Fibroblast of upper back skin (primary cell): ENCODE data around the gene TBC1D19.
"Not testable (repeated sequence)": the region's sequence is repeated elsewhere in the genome, so short reads cannot be mapped to it uniquely, and the experiment has no call there.

Experiments
- DNase-seq: peaks from one replicate; pipeline ENCODE4 v3.0.0-alpha.2; 2013

Gene TBC1D19

DNA sequence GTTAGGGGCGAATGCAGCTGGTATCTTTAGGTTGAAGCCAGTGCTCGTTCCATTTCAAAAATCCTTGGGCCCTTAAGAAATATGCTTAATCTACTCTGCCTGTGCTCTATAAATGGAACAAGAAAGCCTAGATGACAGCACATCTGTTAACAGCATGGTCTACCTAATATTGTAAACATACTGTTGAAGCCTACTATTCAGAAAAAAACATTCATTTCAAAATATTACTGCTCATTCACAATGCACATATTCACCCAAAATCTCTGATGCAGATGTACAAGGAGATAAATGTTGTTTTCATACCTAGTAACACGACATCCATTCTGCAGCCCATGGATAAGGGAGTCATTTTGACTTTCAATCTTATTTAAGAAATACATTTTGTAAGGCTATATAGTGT lies 106.6 kb downstream of the TBC1D19 start:
- DNase-seq, result no peak

DNA sequence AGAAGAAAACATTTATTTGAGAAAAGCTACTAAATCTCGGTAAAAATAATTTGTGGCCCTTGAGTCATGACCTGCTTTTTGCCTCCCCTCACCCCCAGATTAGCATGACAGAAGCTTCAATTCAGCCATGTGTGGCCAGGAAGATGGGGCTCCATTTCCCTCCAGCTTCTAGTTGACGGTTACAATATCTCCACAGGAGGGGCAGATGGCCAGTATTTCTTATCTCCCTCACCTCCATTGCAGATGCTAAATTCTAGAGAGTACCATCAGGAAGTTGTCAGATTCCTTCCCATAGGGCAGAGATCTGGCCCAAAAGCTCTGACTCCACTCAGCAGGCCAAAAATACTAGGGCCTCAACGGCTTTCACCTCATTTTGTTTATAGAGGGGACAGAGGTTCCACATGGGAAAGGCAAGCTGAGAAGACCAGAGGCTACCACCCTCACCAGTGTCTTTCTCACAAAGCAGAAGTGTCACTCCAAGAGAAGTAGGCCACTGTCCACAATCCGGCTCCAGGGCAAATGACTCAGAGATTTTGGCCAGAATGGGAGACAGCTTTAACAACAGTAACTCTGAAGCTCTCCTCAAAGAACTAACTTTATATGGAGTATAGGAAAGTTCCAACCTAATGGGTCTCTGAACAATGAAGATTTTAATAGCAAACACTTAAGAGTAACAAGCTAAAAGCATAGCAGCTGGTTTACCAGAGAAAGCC lies 108.3 kb downstream of the TBC1D19 start:
- no peak for DNase-seq

DNA sequence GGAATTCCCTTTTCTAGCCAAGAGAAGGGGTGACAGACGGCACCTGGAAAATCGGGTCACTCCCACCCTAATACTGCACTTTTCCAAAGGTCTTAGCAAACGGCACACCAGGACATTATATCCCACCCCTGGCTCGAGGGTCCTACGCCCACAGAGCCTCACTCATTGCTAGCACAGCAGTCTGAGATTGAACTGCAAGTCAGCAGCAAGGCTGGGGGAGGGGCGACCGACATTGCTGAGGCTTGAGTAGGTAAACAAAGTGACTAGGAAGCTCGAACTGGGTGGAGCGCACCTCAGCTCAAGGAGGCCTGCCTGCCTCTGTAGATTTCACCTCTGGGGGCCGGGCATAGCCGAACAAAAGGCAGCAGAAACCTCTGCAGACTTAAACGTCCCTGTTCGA lies 110.2 kb downstream of the TBC1D19 start:
- not testable (repeated sequence) for DNase-seq

DNA sequence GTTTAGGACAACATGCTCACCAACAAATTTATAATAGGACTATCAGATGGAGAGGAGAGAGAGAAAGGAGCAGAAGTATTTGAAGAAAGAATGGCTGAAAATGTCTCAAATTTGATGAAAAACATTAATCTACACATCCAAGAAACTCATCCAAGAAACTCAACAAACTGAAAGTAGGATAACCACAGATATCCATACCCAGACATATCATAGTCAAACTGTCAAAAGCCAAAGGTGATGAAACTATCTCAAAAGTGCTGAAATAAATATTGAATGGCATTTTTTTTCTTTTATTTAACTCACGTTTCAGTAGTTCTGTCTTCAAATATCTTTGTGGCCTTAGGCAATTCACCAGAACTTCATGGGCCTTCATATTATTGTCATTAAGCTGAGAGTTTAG lies 116.2 kb downstream of the TBC1D19 start:
- DNase-seq, result peak; percentile 49

DNA sequence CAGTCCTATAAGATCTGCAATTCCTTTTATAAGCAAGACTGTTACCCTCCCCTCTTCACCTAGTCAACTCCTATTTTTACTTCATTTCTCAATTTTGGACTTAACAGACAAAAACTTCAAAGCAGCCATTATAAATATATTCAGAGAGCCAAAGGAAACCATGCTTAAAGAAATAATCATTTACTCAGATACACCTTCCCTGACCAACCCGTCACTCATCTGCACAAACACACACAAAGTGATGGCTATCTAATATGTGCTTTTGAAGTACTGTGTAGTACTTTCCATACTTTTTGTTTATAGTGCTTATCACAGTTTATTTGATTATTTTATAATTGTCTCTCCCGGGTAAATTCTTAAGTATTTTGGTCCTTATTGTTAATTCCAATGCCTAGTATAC lies 117.2 kb downstream of the TBC1D19 start:
- no peak for DNase-seq

DNA sequence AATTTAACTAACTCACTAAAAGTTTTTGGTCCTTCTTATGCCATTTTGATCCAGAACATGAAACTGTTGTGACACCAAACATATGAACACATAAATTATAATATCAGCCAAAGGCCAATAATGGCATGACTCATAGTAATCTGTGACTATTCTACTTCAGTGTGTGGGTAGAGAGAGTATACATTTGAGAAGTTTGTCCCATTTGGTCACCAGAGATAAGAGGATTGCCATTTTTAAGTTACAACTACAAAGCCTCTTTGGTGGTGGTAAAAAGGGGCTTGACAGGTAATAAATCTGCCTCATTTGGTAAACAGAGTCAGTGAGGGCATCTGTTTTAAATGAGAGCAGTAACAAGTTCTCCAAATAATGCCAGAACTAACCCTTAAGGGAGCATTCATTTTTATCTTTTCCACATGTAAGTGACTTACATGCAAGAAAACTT lies 117.9 kb downstream of the TBC1D19 start:
- DNase-seq, result peak; percentile 24

DNA sequence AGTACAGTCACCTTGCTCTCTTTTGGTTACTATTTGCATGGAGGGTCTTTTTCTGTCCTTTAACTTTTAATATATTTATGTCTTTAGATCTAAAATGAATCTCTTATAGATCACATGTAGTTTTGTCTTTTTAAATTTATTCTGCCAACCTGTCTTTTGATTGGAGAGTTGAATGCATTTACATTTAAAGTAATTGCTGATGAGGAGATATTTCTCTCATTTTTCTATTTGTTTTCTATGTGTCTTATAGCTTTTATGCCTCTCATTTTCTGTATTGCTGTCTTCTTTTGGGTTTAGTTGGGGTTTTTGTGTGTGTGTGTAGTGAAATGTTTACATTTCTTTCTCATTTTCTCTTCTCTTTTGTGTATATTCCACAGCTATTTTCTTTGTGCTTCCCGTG lies 123.5 kb downstream of the TBC1D19 start:
- no peak for DNase-seq

DNA sequence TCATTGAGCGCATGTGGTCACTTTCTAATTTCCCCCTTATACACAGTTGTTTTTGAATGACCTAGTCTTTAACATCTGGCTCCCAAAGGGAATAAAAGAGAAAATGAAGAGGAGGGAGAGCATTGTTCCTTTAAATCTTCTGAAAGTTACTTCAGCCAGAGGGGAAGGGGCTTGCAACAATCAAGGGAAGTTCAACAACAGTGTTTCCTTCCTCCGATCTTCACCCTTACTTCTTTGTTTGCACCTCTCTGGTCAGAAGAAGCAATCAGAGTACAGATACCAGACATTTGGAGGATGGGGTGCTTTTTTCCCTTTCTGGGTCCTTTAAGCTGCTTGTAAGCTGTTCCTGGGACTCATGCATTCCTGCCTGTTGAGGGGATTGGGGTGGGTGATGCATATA lies 125.4 kb downstream of the TBC1D19 start:
- no peak for DNase-seq

DNA sequence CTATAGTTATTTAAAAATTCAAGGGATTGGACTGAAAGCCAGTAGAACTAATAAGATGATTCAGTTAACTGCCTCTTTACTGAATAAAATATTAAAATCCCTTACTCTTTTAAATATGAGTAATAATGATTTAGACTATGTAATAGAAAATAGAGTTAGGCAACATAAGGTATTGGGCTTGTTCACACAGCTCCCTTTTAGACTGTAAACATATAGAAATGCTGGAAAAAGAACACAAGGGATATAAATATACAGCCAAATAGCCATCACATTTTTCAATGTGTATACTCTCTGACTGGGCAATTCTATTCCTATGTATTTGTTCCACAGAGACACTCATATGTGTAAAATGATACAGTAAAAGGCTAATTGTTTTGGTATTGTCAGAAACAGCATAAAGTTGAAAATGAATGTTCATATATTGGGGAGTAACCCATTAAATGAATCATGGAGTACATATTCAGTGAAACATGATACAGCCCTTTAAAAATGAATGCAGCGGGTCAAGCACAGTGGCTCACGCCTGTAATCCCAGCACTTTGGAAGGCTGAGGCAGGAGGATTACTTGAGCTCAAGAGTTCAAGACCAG lies 129.8 kb downstream of the TBC1D19 start:
- no peak for DNase-seq

DNA sequence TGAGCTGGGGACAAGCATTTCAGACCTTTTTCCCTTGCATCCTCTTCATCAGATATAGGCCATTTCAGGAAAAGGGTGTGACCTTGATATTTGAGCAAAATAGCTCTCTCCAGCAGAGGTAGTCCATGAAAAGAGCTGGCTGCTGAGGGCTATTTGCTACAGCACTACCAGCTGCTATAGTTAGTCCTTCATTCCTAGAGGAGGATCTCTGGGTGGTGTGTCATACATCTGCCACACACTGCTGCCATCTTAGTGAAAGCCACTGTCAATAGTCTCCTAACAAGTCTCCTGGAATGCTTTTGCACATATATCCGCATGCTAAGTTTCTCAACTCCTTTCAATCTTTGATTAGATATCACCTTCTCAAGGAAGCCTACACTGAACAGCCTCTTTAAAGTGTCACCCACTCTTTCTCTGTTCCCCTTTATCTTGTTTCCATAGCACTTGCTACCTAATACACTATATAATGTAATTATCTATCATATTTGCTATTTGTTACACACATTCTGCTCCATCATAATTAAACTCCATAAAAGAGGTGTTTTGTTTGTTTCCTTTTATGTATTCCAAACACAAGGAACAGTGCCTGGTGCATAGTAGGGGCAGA lies 131.9 kb downstream of the TBC1D19 start:
- DNase-seq, result no peak

DNA sequence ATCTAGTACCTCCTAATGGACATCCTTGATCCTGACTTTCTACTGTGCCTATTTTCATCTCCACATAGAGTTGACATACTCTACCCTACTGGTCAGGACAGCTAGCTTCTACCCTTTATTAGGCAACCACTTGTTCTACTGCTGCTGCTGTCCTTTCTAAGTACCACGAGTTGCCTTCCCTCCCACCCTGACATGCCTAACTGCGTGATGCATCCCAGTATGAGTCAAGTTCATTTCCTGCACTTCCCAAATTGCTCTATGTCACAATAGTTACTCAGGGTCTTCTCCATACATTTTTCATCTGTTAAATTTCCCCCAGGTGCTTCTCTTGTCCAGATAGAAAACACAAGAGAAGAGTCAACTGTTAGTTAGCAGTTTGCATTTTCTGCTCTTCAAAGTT lies 133.4 kb downstream of the TBC1D19 start:
- DNase-seq, result peak; percentile 76

DNA sequence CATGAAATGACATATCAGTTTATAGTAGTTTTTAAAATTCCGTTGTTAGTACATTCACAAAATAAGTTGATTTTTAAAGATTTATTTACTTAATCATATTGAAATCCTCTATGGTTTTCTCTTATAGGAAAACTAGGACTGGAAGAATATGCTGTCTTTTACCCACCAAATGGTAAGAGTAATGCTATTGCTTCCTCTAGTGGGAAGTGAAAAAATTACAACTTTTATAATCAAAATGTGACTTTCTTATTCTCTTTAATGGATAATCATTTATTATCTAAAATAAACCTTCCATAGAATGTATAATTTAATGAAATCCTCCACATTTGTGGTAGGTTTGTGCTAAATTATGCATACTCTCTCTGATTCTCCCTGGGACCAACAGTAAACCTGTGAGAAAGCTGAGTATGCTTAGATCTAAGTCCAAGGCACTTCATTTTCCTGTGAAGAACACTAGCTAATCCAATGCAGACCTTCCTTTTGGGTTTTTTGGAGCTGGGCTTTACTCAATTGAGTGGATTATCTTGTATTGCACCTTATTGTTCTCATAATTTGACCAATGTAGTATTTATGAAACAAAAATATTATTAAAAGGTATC lies 136.2 kb downstream of the TBC1D19 start:
- DNase-seq, result peak; percentile 37

DNA sequence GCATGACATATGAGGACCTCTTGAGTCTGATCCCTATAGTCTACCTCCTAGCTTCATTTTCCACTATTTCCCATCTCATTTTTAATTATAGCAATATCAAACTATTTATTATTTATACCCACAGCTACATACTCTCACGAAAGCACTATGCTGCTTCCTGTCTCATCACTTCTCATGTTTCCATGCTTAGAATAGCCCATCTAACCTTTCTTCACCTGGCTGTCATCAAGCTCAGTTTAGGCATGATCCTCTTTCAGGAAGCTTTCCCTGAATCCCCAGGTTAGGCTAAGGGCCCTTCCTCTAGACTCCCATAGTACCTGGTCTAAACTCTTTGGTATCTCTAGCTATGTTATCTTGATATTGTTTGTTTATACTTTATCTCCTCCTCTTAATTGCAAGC lies 137.8 kb downstream of the TBC1D19 start:
- DNase-seq, result no peak

DNA sequence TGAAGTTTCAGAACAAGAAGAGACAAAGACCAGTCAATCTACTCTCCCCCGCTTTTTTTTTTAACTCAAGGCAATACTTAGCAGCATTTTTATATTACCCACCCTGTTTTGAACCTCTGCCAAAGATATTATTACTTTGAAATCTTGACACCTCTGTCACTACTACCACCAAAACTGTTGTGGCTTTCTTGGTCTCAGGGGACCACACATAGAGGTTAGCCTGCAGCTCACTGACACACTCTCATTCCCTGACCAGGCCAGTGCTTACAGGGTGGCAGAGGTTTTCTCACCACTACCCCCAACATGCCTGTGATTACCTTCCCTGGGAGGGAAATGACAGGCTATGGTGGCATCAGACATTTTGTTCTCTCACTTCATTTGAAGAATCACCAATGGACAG lies 139.3 kb downstream of the TBC1D19 start:
- DNase-seq, result no peak

DNA sequence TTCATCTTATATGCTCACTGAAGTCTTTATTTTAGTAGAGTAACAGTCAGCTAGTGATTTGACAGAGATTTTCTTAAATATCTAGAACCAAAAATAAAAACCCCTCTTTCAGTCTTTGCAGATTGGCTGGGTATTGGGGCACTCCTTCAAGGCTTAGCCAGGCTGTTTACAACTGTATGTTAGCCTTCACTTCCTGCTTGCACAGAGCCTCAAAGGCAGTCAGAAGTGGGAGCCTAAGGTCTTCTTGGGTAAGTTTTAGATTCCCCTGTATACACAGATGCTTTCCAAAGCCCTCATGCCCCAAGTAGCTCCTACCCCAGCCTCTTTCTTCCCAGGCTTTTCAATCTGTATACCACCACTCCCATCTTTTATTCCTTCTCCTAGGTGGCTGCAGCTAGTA lies 140.7 kb downstream of the TBC1D19 start:
- DNase-seq, result no peak

DNA sequence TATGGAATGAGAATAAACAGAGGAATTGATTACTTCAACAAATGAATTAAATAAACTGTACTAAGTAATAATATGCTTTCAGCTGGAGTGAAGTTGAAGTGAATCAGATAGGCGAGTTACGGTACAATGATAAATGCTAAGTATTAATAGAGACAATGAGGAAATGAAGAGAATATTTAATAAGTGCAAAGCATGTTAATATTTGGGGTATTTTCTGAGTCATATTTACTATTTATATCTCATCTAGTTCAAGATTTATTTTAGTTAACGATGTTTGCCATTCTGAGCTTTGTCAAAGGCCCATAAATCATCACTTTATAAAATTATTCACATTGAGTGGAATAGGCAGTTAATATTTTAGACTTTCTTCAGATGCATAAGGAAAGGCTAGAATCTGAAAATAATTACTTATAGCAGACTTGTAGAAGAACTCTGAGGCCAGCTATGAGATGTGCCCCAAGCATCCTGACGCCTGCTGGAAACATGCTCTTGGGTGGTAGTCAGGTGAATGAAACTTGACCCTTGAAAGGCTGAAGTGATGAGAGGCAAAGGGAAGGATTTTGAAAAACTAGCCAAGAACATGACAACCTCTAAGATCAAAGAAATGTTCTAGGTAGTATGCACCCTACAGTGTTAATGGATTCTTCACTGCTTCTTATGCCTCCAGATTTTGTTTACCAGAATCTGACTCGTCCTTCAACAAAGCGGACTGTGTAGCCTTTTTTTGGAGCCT lies 142.9 kb downstream of the TBC1D19 start:
- no peak for DNase-seq

DNA sequence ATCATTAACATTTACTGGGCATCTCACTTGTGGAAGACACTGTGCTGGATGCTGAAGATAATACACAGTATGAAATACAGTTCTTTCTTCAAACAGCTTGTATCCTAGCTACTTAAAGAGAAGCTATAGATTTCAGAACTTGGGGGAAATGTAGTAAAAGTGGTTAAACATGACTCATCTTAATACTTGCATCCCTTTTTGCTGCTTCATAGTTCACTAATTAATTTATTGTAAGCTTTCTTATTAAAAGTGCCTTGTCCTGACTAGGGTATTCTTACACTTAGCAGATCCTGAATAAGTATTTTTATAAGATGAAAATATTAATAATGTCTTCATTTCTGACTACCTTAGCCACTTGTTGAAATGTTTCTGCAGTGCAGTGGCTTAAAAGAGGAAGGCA lies 144.0 kb downstream of the TBC1D19 start:
- DNase-seq, result no peak

DNA sequence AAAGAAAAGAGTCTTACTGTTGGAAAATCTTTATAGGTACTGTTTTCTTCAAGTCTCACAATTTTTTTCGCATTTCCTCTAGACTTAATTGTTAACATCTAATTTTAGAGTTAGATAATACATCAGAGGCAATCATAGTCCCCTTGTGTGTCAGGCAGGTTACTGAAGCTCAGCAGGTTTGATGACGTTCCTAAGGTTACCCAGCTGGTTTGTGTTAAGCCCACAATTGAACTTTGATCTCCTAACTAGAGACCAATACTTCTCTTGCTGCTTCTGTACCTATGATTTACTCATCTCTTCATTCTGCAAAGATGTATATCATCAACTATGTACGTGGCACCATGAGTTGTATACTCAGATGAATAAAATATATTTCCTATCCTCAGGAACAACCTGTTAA lies 145.1 kb downstream of the TBC1D19 start:
- no peak for DNase-seq

DNA sequence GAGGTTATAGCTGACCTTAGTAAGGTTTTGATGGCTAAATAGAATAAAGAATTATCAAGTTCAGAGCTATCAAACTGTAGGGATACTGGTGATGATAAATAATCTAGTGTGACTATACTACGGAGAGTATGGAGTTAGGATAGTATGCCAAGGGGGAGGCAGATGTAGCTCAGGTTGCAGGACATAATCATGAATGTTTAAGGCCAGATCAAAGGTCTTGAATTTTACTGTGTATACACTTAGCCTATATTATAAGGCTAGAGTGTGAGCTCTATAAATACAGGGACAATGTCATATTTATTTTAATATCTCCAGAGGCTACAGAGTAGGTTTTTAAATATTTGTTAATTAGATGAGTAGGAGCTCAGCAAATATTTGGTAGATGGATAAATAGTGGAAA lies 145.7 kb downstream of the TBC1D19 start:
- DNase-seq, result no peak

DNA sequence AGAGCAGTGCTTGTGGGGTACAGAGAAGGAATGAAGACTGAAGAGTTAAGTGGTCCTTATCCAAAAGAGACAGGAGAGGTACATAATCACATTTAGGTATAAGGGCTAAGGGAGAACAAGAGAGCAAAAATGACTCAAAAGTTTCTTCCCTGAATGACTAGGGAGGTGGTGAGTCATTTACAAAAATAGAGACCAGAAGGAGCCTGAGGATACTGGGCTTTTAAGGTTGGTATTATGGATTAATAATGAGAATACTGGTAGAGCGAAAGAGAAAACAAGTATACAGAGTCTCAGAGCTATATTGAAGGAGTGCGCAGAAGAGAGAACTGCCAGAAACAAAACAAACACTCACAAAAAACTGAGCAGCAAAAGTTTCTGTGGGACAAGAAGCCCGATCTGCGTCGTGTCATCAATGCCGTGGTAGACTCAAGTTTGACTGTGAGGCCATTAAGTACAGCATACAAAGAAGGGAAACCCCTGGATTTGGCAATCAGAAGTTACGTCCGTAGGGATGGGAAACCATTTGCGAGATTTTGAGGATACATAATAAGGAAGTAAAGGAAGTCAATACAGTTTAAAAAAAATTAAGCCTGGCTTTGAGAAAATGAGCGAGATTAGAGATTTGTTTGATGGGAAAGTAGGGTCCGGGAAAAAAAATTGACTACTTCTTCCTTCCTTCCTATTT lies 147.6 kb downstream of the TBC1D19 start:
- DNase-seq, result no peak

DNA sequence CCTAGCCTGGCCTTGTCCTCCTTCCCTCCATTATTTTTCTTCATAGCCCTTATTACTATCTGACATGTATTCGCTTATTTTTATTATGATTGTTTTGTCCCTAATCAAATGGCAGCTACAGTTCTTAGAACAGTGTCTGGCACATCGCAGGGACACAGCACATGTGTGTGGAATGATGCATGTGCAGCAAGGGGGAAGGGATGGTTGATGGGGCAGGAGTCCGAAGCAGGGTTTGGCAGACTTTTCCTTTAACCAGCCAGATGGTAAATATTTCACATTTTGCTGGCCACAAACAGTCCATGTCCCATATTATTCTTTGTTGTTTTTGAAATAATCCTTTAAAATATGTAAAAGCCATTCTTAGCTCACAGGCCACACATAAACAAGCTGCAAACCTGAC lies 148.5 kb downstream of the TBC1D19 start:
- no peak for DNase-seq

DNA sequence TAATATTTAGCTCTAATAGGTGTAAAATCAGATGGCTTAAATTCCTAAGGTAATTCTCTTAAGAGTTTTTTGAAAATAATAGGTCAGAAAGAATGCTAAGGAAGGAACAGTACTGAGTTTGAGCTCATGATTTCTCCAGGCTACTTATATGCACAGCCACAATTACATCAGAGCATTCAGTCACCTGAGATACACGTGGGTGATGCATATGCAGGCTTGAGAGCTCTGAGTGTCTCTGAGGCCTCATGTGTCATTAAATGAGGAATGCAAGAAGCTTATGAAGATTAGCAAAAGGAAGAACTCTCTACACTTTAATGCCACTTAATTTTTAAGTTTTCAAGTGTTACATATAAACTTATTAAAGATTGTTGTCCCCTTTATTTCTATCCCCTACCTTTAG lies 152.7 kb downstream of the TBC1D19 start:
- no peak for DNase-seq

DNA sequence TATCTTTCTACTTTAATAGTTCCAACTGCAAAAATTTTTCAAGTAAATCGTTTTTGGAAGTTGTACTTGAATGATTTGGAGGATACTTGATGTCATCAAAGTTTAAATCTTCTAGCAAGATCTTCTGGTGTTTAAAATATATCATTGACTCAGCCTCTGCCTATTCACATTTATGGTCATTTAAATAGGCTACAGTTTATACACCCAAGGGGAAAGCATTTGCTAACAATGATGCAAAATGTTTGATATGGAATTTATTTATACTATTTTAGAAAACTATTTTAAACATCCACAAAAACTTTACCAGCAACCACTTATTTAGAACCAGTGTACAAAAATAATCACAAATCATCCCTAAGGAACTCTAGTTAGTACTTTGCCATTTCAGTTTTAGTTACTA lies 153.5 kb downstream of the TBC1D19 start:
- no peak for DNase-seq
